CD4-positive, CD25-positive, alpha-beta regulatory T cell (primary cell): ENCODE data around the gene CD82. TPM values are rescaled to one million over a fixed set of nuclear protein-coding genes. Genes with fewer than 3 reads are reported as not detected.
A peak's percentile ranks its signal among the peaks of the same experiment; 100 is the strongest.

Experiments used
- ATAC-seq, 2 donors: fragments of 150-1000 bp; cut with Tn5 transposase; one replicate each; pipeline ENCODE4 v1.10.0; 2021; ENCODE audit warnings: low read depth in 2 of 2, moderate number of reproducible peaks in 2 of 2, moderate library complexity in 1 of 2
- DNase-seq, 3 donors: peaks; one replicate each; pipeline versions ENCODE4 v3.0.0 to v3.0.0-alpha.2; 2012 to 2022; ENCODE audit warnings: mixed read lengths in 1 of 3
- H3K27ac ChIP-seq: one replicate; pipeline ENCODE4 v1.7.0; 2013; ENCODE audit warnings: mild to moderate bottlenecking, low read length; ENCODE audit not compliant: insufficient read depth, poor library complexity, severe bottlenecking
- H3K27me3 ChIP-seq: one replicate; pipeline ENCODE4 v1.7.0; 2013; ENCODE audit warnings: low read length; ENCODE audit not compliant: control insufficient read depth, insufficient read depth
- H3K36me3 ChIP-seq: one replicate; pipeline ENCODE4 v1.7.0; 2013; ENCODE audit warnings: mild to moderate bottlenecking, low read length, moderate library complexity; ENCODE audit not compliant: control insufficient read depth, insufficient read depth
- H3K4me1 ChIP-seq: 2 replicates; pipeline ENCODE4 v1.7.0; 2013; ENCODE audit warnings: mild to moderate bottlenecking, low read length; ENCODE audit not compliant: insufficient read depth, control insufficient read depth, poor library complexity, severe bottlenecking
- H3K4me3 ChIP-seq: one replicate; pipeline ENCODE4 v1.7.0; 2013; ENCODE audit warnings: low read depth, mild to moderate bottlenecking, low read length, moderate library complexity
- H3K9me3 ChIP-seq, 2 experiments: 1 replicate in 1 of 2; 2 replicates in 1 of 2; pipeline ENCODE4 v1.7.0; 2013; ENCODE audit warnings: low read length in 2 of 2, mild to moderate bottlenecking in 1 of 2, moderate library complexity in 1 of 2; ENCODE audit not compliant: control insufficient read depth in 2 of 2
- H3K27ac Mint-ChIP-seq, 3 donors: one replicate each; pipeline ENCODE4 v1.8.0; 2020 to 2022; ENCODE audit warnings: mild to moderate bottlenecking in 3 of 3, mixed read lengths in 3 of 3, moderate library complexity in 2 of 3
- H3K27me3 Mint-ChIP-seq: one replicate; pipeline ENCODE4 v1.8.0; 2022; ENCODE audit warnings: mild to moderate bottlenecking, mixed read lengths
- H3K36me3 Mint-ChIP-seq: one replicate; pipeline ENCODE4 v1.8.0; 2020; ENCODE audit warnings: mixed read lengths
- H3K4me1 Mint-ChIP-seq, 4 donors: one replicate each; pipeline ENCODE4 v1.8.0; 2020 to 2022; ENCODE audit warnings: mixed read lengths in 4 of 4, mild to moderate bottlenecking in 1 of 4
- H3K4me3 Mint-ChIP-seq, 4 donors: one replicate each; pipeline ENCODE4 v1.8.0; 2020 to 2022; ENCODE audit warnings: mild to moderate bottlenecking in 4 of 4, mixed read lengths in 4 of 4, moderate library complexity in 3 of 4
- H3K9me3 Mint-ChIP-seq, 7 donors: one replicate each; pipeline ENCODE4 v1.8.0; 2020 to 2022; ENCODE audit warnings: mixed read lengths in 7 of 7, mild to moderate bottlenecking in 3 of 7, moderate library complexity in 2 of 7
- polyA plus RNA-seq, 4 donors: library from polyadenylated mRNA; unstranded; fragments of 300-500 nt; fragmentation: Illumina TruSeq; gene quantifications; one replicate each; pipeline ENCODE4 v1.2.3, GENCODE V29; 2021
- total RNA-seq: library from RNA; stranded (reverse); gene quantifications from one replicate; pipeline ENCODE4 v1.2.3, GENCODE V29; 2022

CD82 gene
- total and polyA plus RNA-seq, 5 donors from 2014 or later = 81.0 to 167 (median 132) TPM

DNA sequence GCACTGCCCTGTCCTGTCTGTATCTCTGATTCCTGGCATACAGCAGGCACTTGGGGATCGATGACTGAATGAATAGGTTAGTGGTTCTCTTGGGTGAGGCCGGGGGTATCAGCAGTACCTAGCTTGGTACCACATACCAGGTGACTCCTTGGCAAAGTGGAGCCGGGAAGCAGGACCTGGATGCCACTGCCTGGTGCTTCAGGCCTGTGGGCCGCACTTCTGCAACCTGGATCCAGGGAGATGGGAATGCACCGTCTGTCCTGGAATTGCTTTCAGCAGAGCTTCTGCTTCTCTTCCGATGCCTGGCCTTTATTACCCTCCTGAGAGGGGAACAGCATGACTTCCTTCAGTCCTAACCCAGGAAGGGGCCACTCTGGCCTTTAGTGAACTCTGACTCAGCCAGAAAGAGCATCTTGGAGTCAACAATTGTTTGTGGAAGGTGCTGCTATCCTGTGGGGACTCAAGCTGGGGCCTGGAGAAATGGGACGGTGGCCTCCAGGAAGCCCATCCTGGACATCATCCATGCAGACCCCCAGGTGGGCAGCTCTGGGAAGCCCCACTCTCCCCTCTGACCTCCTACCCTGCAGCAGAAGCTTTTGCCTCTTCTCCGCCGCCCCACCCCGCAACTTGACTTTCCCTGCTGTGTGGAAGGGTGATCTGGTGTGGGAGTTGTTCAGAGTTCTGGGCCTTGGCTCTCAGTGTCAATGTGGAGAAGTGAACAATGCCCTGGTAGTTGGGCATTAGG, 5.1 kb downstream of the CD82 start:
- H3K27ac ChIP-seq = peak overlapping the region; percentile 49
- peaks cover 100% of the 10 kb centered on the region for H3K4me1 ChIP-seq
- Mint-ChIP-seq H3K9me3 (no peaks in the 10 kb centered on the region), H3K4me3 (peak overlapping the region; percentile 61 to 98 (median 84)), H3K27me3 (no peaks in the 10 kb centered on the region), H3K36me3 (peaks cover 4% of the 10 kb centered on the region), H3K4me1 (peaks cover 37 to 98% (median 78%) of the 10 kb centered on the region in 4 donors), H3K27ac (peak overlapping the region; percentile 87 to 90 (median 88))
- H3K27me3 ChIP-seq = no peaks in the 10 kb centered on the region
- ATAC-seq (no peak), DNase-seq (no peak)
- H3K9me3 ChIP-seq = no peaks in the 10 kb centered on the region
- no peaks in the 10 kb centered on the region for H3K36me3 ChIP-seq
- H3K4me3 ChIP-seq = no peak overlapping the region

DNA sequence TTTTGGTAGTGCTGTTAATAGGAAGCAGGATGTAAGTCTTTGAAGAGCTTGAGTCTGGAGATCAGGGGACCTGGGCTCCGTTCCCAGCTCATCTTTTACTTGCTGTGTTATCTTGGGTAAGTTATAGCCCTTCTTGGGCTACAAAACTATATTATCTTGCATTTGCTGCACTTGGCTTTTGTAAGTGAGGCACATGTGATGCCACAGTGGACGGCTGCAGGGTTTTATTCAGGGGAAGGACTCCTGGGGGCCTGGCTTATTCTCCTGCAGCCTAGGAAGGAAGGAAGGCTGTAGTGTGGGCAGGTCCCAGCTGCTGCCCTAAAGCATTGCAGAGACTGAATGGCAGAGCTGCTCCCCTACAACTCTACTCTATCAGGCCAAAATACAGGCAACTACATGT, 6.4 kb downstream of the CD82 start:
- Mint-ChIP-seq H3K36me3 (peaks cover 8% of the 10 kb centered on the region), H3K27ac (peak overlapping the region; percentile 79 to 91 (median 87)), H3K9me3 (no peaks in the 10 kb centered on the region), H3K27me3 (no peaks in the 10 kb centered on the region), H3K4me3 (peak overlapping the region in 3 of 4 donors; percentile 22 to 50 (median 27)), H3K4me1 (peaks cover 37 to 100% (median 81%) of the 10 kb centered on the region in 4 donors)
- peak overlapping the region; percentile 34 for H3K27ac ChIP-seq
- H3K9me3 ChIP-seq = no peaks in the 10 kb centered on the region
- no peak overlapping the region for H3K4me3 ChIP-seq
- peaks cover 2% of the 10 kb centered on the region for H3K36me3 ChIP-seq
- peaks cover 98% of the 10 kb centered on the region for H3K4me1 ChIP-seq
- no peak for DNase-seq
- H3K27me3 ChIP-seq = no peaks in the 10 kb centered on the region
- no peak for ATAC-seq

DNA sequence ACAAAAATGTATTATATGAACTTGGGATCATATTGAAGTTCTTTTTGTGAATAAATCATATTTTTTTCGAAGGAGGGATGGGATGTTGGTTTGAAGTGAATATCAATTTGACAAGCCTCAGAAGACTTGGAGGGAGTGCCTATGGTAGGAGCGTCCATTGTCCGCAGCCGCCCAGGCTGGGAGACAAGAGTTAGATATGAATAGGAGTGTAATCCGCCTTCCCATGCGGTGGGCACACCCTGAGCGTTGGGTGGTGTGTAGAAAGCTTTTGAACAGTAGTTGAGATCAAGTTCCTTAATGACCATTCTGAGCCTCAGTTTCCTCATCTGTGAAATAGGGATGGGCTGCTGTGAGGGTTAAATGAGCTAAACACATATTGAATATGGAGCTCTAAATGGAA, 7.0 kb downstream of the CD82 start:
- Histone ChIP-seq H3K27ac (peak overlapping the region; percentile 68), H3K4me1 (peaks cover 98% of the 10 kb centered on the region), H3K4me3 (no peak overlapping the region), H3K27me3 (no peaks in the 10 kb centered on the region), H3K9me3 (no peaks in the 10 kb centered on the region), H3K36me3 (peaks cover 2% of the 10 kb centered on the region)
- Mint-ChIP-seq H3K27me3 (no peaks in the 10 kb centered on the region), H3K36me3 (peaks cover 8% of the 10 kb centered on the region), H3K27ac (peak overlapping the region; percentile 67 to 91 (median 87)), H3K4me1 (peaks cover 37 to 100% (median 79%) of the 10 kb centered on the region in 4 donors), H3K4me3 (peak overlapping the region; percentile 39 to 64 (median 50)), H3K9me3 (no peaks in the 10 kb centered on the region)
- ATAC-seq (no peak), DNase-seq (no peak)

DNA sequence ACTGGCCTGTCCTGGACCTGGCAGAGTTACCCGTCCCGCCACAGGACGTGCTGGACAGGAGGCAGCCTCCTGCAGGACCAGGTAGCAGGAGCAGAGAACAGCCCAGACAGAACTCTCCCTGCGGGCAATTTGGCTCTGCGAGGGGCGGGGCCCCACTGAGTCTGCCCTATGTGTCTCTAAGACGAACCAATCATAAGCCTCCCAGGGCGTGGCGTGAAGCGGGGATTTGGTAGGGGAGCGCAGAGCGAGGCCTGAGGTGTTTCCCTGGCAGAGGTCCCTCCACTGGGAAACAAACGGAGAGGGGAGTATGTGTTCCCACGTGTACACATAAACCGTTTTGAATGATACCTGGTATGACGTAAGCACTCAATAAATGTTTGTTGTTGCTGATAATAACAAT, 7.4 kb downstream of the CD82 start:
- Histone ChIP-seq H3K4me1 (peaks cover 98% of the 10 kb centered on the region), H3K9me3 (no peaks in the 10 kb centered on the region), H3K36me3 (peaks cover 2% of the 10 kb centered on the region), H3K27me3 (no peaks in the 10 kb centered on the region), H3K27ac (peak overlapping the region; percentile 68), H3K4me3 (peak overlapping the region; percentile 78)
- no peaks in the 10 kb centered on the region for H3K9me3 Mint-ChIP-seq
- H3K27ac Mint-ChIP-seq = peak overlapping the region; percentile 67 to 87 (median 84)
- peaks cover 37 to 100% (median 76%) of the 10 kb centered on the region in 4 donors for H3K4me1 Mint-ChIP-seq
- no peak for ATAC-seq
- peak overlapping the region; percentile 1 to 73 (median 58) for H3K4me3 Mint-ChIP-seq
- H3K36me3 Mint-ChIP-seq = peaks cover 8% of the 10 kb centered on the region
- no peaks in the 10 kb centered on the region for H3K27me3 Mint-ChIP-seq
- DNase-seq = no peak

DNA sequence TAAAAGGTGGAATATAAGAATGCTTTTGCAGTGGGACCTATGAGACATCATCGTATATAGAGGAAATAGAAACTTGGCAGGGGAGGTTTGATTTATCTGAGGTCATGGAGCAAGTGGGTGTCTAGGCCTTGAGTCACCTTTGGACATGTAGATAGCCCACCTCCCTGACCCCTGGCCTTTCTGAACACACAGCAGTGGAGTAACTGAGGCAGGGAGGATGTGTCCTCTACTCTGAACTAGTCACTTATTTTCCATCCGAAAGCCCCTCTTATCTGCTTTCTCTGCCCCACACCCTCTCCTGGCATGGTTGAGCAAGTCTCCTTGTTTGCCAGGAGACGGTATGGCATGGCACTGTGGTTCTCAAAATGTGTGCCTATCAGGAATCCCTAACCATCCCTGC, 7.9 kb downstream of the CD82 start:
- peak overlapping the region; percentile 68 for H3K27ac ChIP-seq
- peaks cover 9% of the 10 kb centered on the region for H3K36me3 Mint-ChIP-seq
- H3K4me3 Mint-ChIP-seq = peak overlapping the region; percentile 1 to 73 (median 58)
- H3K4me1 ChIP-seq = peaks cover 97% of the 10 kb centered on the region
- no peaks in the 10 kb centered on the region for H3K9me3 ChIP-seq
- no peaks in the 10 kb centered on the region for H3K9me3 Mint-ChIP-seq
- H3K27ac Mint-ChIP-seq = peak overlapping the region; percentile 67 to 87 (median 84)
- DNase-seq (no peak), ATAC-seq (no peak)
- no peaks in the 10 kb centered on the region for H3K27me3 ChIP-seq
- H3K4me3 ChIP-seq = peak overlapping the region; percentile 78
- H3K4me1 Mint-ChIP-seq = peaks cover 37 to 98% (median 72%) of the 10 kb centered on the region in 4 donors
- no peaks in the 10 kb centered on the region for H3K27me3 Mint-ChIP-seq
- peaks cover 2% of the 10 kb centered on the region for H3K36me3 ChIP-seq

DNA sequence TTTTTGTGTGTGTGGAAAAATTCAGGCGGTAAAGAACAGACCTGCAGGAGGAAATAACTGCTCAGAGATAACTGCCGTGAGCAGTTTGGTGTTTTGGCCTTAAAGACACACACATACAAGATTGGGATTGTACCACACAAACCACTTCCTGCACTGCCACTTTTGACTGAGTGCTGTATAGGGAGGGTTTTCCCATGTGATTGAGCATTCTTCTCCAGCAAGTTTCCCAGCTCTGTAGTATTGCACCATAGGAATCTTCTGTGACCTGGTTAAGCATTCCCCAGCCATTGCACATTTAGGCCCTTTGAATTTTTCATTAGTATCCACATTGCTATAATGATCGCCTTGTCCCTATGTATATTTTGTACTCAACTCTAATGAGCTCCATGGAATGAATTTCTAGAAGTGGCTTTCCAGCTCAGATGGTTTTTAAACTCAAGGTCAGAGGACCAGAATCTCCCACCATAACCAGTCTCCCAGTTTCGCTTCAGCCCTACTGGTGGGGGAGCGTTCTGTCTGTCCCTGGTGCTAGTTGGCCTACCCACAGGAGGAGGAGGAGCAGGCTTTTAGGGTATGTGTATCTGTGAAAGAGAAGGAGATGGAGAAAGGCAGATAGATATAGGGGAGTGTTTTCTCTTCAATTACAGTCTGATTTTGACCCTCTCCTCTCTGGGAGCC, 9.3 kb downstream of the CD82 start:
- H3K4me3 ChIP-seq = peak overlapping the region; percentile 78

DNA sequence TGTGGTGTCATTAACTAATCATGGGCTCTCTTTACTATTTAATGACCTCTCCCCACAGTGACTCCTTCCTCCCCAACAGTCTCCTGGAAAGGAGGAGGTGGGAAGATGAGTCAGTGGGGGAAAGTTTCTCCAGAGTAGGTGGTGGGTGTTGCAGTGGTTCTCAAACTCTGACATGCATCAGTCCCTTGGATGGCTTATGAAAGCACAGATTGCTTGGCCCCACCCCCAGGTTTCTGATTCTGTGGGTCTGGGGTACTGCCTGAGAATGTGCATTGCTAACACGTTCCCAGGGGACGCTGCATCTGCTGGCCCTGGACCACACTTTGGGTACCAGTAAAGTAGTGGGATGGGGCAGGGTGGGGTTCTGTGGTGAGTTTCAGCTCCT, 9.8 kb downstream of the CD82 start:
- H3K4me3 Mint-ChIP-seq = peak overlapping the region; percentile 48 to 81 (median 64)
- H3K9me3 ChIP-seq = no peaks in the 10 kb centered on the region
- no peaks in the 10 kb centered on the region for H3K27me3 Mint-ChIP-seq
- H3K4me3 ChIP-seq = peak overlapping the region; percentile 78
- no peaks in the 10 kb centered on the region for H3K9me3 Mint-ChIP-seq
- peaks cover 2% of the 10 kb centered on the region for H3K36me3 ChIP-seq
- H3K36me3 Mint-ChIP-seq = peaks cover 11% of the 10 kb centered on the region
- peaks cover 86% of the 10 kb centered on the region for H3K4me1 ChIP-seq
- H3K27ac ChIP-seq = no peak overlapping the region
- H3K27me3 ChIP-seq = no peaks in the 10 kb centered on the region
- H3K4me1 Mint-ChIP-seq = peaks cover 29 to 90% (median 65%) of the 10 kb centered on the region in 4 donors
- H3K27ac Mint-ChIP-seq = peak overlapping the region; percentile 67 to 90 (median 87)
- no peak for ATAC-seq
- DNase-seq = no peak

More for the DNA sequence above, 9.3 kb downstream of the CD82 start:
- peaks cover 11% of the 10 kb centered on the region for H3K36me3 Mint-ChIP-seq
- Histone ChIP-seq H3K27me3 (no peaks in the 10 kb centered on the region), H3K36me3 (peaks cover 2% of the 10 kb centered on the region), H3K4me1 (peaks cover 91% of the 10 kb centered on the region), H3K9me3 (no peaks in the 10 kb centered on the region), H3K27ac (peak overlapping the region; percentile 68)
- peak; percentile 71 to 73 for ATAC-seq
- H3K9me3 Mint-ChIP-seq = no peaks in the 10 kb centered on the region
- H3K4me3 Mint-ChIP-seq = peak overlapping the region; percentile 48 to 81 (median 64)
- peak overlapping the region; percentile 67 to 90 (median 87) for H3K27ac Mint-ChIP-seq
- H3K27me3 Mint-ChIP-seq = no peaks in the 10 kb centered on the region
- H3K4me1 Mint-ChIP-seq = peaks cover 30 to 90% (median 66%) of the 10 kb centered on the region in 4 donors
- DNase-seq = peak in 2 of 3 donors; percentile 38 to 82
